ENCODE results near the gene PLB1. TPM values are rescaled to one million over a fixed set of nuclear protein-coding genes. Genes with fewer than 3 reads are reported as not detected.
A peak's percentile ranks its signal among the peaks of the same experiment; 100 is the strongest.
"Not testable (repeated sequence)": the region's sequence is repeated elsewhere in the genome, so short reads cannot be mapped to it uniquely, and the experiment has no call there.

Gene PLB1
- total RNA-seq, 2 experiments from 2014 or later, result 1.3 to 1.6 TPM

GRCh38 chr2:28546242-28546641 lies 50.4 kb downstream of the PLB1 start:
- DNase-seq (peak in 1 of 14 experiments; percentile 18), ATAC-seq (ENCODE audit: poor library complexity) (no peak)
- Mint-ChIP-seq H3K4me3 (no peak overlapping the region), H3K9me3 (no peaks in the 10 kb centered on the region), H3K36me3 (ENCODE audit: low read depth) (no peaks in the 10 kb centered on the region), H3K27ac (no peak overlapping the region), H3K27me3 (no peaks in the 10 kb centered on the region), H3K4me1 (ENCODE audit: low read depth) (peaks cover 11% of the 10 kb centered on the region)
- ChIA-PET CTCF (no interaction called here), POLR2A (no interaction called here)
- H3K4me3 ChIP-seq (ENCODE audit: low read length), result no peak overlapping the region
- TF ChIP-seq, protein P1, sequence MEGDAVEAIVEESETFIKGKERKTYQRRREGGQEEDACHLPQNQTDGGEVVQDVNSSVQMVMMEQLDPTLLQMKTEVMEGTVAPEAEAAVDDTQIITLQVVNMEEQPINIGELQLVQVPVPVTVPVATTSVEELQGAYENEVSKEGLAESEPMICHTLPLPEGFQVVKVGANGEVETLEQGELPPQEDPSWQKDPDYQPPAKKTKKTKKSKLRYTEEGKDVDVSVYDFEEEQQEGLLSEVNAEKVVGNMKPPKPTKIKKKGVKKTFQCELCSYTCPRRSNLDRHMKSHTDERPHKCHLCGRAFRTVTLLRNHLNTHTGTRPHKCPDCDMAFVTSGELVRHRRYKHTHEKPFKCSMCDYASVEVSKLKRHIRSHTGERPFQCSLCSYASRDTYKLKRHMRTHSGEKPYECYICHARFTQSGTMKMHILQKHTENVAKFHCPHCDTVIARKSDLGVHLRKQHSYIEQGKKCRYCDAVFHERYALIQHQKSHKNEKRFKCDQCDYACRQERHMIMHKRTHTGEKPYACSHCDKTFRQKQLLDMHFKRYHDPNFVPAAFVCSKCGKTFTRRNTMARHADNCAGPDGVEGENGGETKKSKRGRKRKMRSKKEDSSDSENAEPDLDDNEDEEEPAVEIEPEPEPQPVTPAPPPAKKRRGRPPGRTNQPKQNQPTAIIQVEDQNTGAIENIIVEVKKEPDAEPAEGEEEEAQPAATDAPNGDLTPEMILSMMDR (IDR thresholded peaks at IDR 0.05), result no peak
- H3K27me3 ChIP-seq (ENCODE audit: control insufficient read depth in 1 of 2, insufficient read depth in 2 of 2, low read length in 2 of 2), result no peaks in the 10 kb centered on the region
- no peaks in the 10 kb centered on the region for H3K9me3 ChIP-seq (ENCODE audit: control insufficient read depth in 1 of 2, insufficient read depth in 1 of 2, low read length in 2 of 2)
- H3K4me1 ChIP-seq (ENCODE audit: insufficient read depth, low read length), result peaks cover 31% of the 10 kb centered on the region
- intact Hi-C loops (cut with DNase I, micrococcal nuclease), result no loop called here
- no peak overlapping the region for H3K27ac ChIP-seq (ENCODE audit: low read depth in 1 of 2, low read length in 2 of 2)
- no peaks in the 10 kb centered on the region for H3K36me3 ChIP-seq (ENCODE audit: insufficient read depth, low read length)

GRCh38 chr2:28547223-28547860 lies 51.5 kb downstream of the PLB1 start:
- H3K9me3 ChIP-seq (ENCODE audit: control insufficient read depth in 1 of 2, insufficient read depth in 1 of 2, low read length in 2 of 2), result no peaks in the 10 kb centered on the region
- no peaks in the 10 kb centered on the region for H3K36me3 ChIP-seq (ENCODE audit: insufficient read depth, low read length)
- DNase-seq (no peak), ATAC-seq (ENCODE audit: poor library complexity) (no peak)
- Mint-ChIP-seq H3K4me3 (no peak overlapping the region), H3K9me3 (no peaks in the 10 kb centered on the region), H3K27ac (peak overlapping the region; percentile 24), H3K27me3 (no peaks in the 10 kb centered on the region), H3K4me1 (ENCODE audit: low read depth) (peaks cover 11% of the 10 kb centered on the region), H3K36me3 (ENCODE audit: low read depth) (no peaks in the 10 kb centered on the region)
- CTCF ChIA-PET, result interaction anchor here (1.5 kb wide), 1 partner anchor 19 kb away, joined by 8 read pairs; no protein-coding TSS in a partner anchor
- TF ChIP-seq, protein P1 (IDR thresholded peaks at IDR 0.05), result no peak
- no peak overlapping the region for H3K27ac ChIP-seq (ENCODE audit: low read depth in 1 of 2, low read length in 2 of 2)
- H3K4me1 ChIP-seq (ENCODE audit: insufficient read depth, low read length), result peaks cover 31% of the 10 kb centered on the region
- POLR2A ChIA-PET, result interaction anchor here (0.6 kb wide), 1 partner anchor 834 kb away, joined by 3 read pairs; no protein-coding TSS in a partner anchor
- intact Hi-C loops (cut with DNase I, micrococcal nuclease), result no loop called here
- no peak overlapping the region for H3K4me3 ChIP-seq (ENCODE audit: low read length)
- H3K27me3 ChIP-seq (ENCODE audit: control insufficient read depth in 1 of 2, insufficient read depth in 2 of 2, low read length in 2 of 2), result no peaks in the 10 kb centered on the region

DNA sequence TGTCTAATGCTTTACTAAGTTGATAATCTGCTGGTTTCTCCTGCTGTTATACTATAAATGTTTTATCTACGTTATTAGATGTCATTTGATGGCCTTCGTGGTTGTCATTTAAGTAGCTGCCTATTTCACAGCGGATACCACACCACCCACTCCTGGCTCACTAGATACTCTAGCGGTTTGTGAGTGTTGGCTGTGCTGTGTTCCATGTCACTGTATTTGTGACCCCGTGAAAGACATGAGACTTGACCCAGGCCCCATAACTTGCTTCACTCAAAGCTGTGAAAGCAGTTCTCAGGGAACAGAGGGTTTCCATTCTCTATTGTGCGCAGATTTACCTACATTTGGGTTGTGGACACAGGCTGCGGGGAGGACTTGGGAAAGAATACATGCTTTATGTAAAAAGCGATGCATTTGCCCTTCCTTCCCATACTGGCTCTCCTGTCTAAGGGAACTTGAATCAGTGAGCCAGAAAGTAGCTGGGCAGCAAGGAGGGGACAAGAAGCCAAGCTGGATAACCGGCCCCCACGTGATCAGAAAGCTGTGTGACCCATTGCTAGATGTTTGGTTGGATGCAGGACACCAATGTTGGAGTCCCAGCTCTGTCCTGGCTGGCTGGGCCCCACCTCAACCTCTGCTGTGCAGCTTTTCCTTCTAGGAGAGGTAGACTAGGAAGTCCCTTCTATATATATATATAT lies 52.2 kb downstream of the PLB1 start:
- Mint-ChIP-seq H3K9me3 (no peaks in the 10 kb centered on the region), H3K36me3 (ENCODE audit: low read depth) (no peaks in the 10 kb centered on the region), H3K27me3 (no peaks in the 10 kb centered on the region), H3K27ac (peak overlapping the region; percentile 24), H3K4me1 (ENCODE audit: low read depth) (peaks cover 11% of the 10 kb centered on the region), H3K4me3 (no peak overlapping the region)
- DNase-seq (peak in 1 of 14 experiments; percentile 71), ATAC-seq (ENCODE audit: poor library complexity) (no peak)
- Histone ChIP-seq H3K27ac (ENCODE audit: low read depth in 1 of 2, low read length in 2 of 2) (no peak overlapping the region), H3K4me3 (ENCODE audit: low read length) (no peak overlapping the region), H3K27me3 (ENCODE audit: control insufficient read depth in 1 of 2, insufficient read depth in 2 of 2, low read length in 2 of 2) (no peaks in the 10 kb centered on the region), H3K9me3 (ENCODE audit: control insufficient read depth in 1 of 2, insufficient read depth in 1 of 2, low read length in 2 of 2) (no peaks in the 10 kb centered on the region), H3K4me1 (ENCODE audit: insufficient read depth, low read length) (peaks cover 31% of the 10 kb centered on the region), H3K36me3 (ENCODE audit: insufficient read depth, low read length) (no peaks in the 10 kb centered on the region)
- TF ChIP-seq, protein P1 (IDR thresholded peaks at IDR 0.05), result no peak
- CTCF ChIA-PET, result interaction anchor here (1.5 kb wide), 1 partner anchor 19 kb away, joined by 8 read pairs; no protein-coding TSS in a partner anchor
- intact Hi-C loops (cut with DNase I, micrococcal nuclease), result no loop called here
- POLR2A ChIA-PET, result no interaction called here

DNA sequence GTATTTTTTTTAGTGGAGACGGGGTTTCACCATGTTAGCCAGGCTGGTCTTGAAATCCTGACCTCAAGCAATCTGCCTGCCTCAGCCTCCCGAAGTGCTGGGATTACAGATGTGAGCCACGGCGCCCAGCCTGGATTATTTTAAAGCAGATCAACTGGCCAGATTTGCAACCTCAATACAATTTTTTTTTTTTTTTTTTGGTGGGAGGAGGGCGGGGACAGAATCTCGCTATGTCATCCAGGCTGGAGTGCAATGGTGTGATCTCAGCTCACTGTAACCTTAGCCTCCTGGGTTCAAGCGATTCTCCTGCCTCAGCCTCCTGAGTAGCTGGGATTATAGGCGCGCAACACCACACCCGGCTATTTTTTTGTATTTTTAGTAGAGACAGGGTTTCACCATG lies 54.5 kb downstream of the PLB1 start:
- H3K27me3 ChIP-seq (ENCODE audit: control insufficient read depth in 1 of 2, insufficient read depth in 2 of 2, low read length in 2 of 2); H3K36me3 Mint-ChIP-seq (ENCODE audit: low read depth); CTCF ChIA-PET; H3K4me3 Mint-ChIP-seq; ATAC-seq (ENCODE audit: poor library complexity); H3K36me3 ChIP-seq (ENCODE audit: insufficient read depth, low read length); H3K27ac ChIP-seq (ENCODE audit: low read depth in 1 of 2, low read length in 2 of 2); H3K9me3 Mint-ChIP-seq; intact Hi-C loops (cut with DNase I, micrococcal nuclease); H3K27me3 Mint-ChIP-seq; H3K4me1 Mint-ChIP-seq (ENCODE audit: low read depth); H3K9me3 ChIP-seq (ENCODE audit: control insufficient read depth in 1 of 2, insufficient read depth in 1 of 2, low read length in 2 of 2); H3K4me3 ChIP-seq (ENCODE audit: low read length); H3K27ac Mint-ChIP-seq; DNase-seq; POLR2A ChIA-PET: not testable (repeated sequence)
- peaks cover 15% of the 10 kb centered on the region for H3K4me1 ChIP-seq (ENCODE audit: insufficient read depth, low read length)

Data from CD4-positive, alpha-beta T cell (primary cell).